CD4-positive, alpha-beta T cell (primary cell): ENCODE measurements around the gene OSBPL1A. TPM values are rescaled to one million over a fixed set of nuclear protein-coding genes. Genes with fewer than 3 reads are reported as not detected.
A peak's percentile ranks its signal among the peaks of the same experiment; 100 is the strongest.

ENCODE experiments used
- ATAC-seq: fragments of 200-7000 bp; cut with Tn5 transposase; one replicate; pipeline ENCODE4 v1.10.0; 2022; ENCODE audit warnings: mild to moderate bottlenecking; ENCODE audit not compliant: poor library complexity
- CTCF ChIA-PET: fragments of 350-600 bp; sonication (Branson Sonifier 250); formaldehyde crosslinking; loops from one replicate; lab custom pipeline; 2021; ENCODE audit warnings: antibody characterized with exemption, inconsistent platforms; lab: Charles Lee
- POLR2A ChIA-PET: fragments of 350-600 bp; sonication (Branson Sonifier 250); formaldehyde crosslinking; loops from one replicate; lab custom pipeline; 2021; ENCODE audit warnings: antibody characterized with exemption, inconsistent platforms; lab: Charles Lee
- DNase-seq, 14 experiments: peaks; one replicate each; pipeline ENCODE4 v3.0.0-alpha.2; 2013 to 2020; ENCODE audit warnings: mixed read lengths in 2 of 14
- H3K27ac ChIP-seq, 2 donors: one replicate each; pipeline versions ENCODE4 v1.5.1 to v1.7.0; 2013; ENCODE audit warnings: low read length in 2 of 2, low read depth in 1 of 2, mild to moderate bottlenecking in 1 of 2
- H3K27me3 ChIP-seq, 2 experiments: 1 replicate in 1 of 2; 2 replicates in 1 of 2; pipeline versions ENCODE4 v1.6.1 to v1.7.0; 2013; ENCODE audit warnings: low read length in 2 of 2, control low read depth in 1 of 2, mild to moderate bottlenecking in 1 of 2, moderate library complexity in 1 of 2; ENCODE audit not compliant: insufficient read depth in 2 of 2, control insufficient read depth in 1 of 2
- H3K36me3 ChIP-seq: one replicate; pipeline ENCODE4 v1.6.1; 2013; ENCODE audit warnings: low read length, control low read depth; ENCODE audit not compliant: insufficient read depth
- H3K4me1 ChIP-seq: one replicate; pipeline ENCODE4 v1.6.1; 2013; ENCODE audit warnings: low read length, control low read depth; ENCODE audit not compliant: insufficient read depth
- H3K4me3 ChIP-seq: one replicate; pipeline ENCODE4 v1.5.1; 2013; ENCODE audit warnings: mild to moderate bottlenecking, low read length, moderate library complexity
- H3K9me3 ChIP-seq, 2 experiments: 1 replicate in 1 of 2; 2 replicates in 1 of 2; pipeline versions ENCODE4 v1.6.1 to v1.7.0; 2013; ENCODE audit warnings: low read length in 2 of 2, mild to moderate bottlenecking in 2 of 2, control low read depth in 1 of 2, moderate library complexity in 1 of 2; ENCODE audit not compliant: control insufficient read depth in 1 of 2, insufficient read depth in 1 of 2
- H3K27ac Mint-ChIP-seq: one replicate; pipeline ENCODE4 v1.8.0; 2020; ENCODE audit warnings: mixed read lengths
- H3K27me3 Mint-ChIP-seq: one replicate; pipeline ENCODE4 v1.8.0; 2021; ENCODE audit warnings: mixed read lengths
- H3K36me3 Mint-ChIP-seq: one replicate; pipeline ENCODE4 v1.8.0; 2021; ENCODE audit warnings: low read depth, mixed read lengths
- H3K4me1 Mint-ChIP-seq: one replicate; pipeline ENCODE4 v1.8.0; 2021; ENCODE audit warnings: low read depth, mixed read lengths
- H3K4me3 Mint-ChIP-seq: one replicate; pipeline ENCODE4 v1.8.0; 2020; ENCODE audit warnings: mild to moderate bottlenecking, mixed read lengths
- H3K9me3 Mint-ChIP-seq: one replicate; pipeline ENCODE4 v1.8.0; 2020; ENCODE audit warnings: mixed read lengths
- CTCF ChIP-seq: fragments of 200-600 bp; IDR thresholded peaks from one replicate; pipeline ENCODE4 v1.8.0; 2022; ENCODE audit warnings: antibody characterized with exemption, mild to moderate bottlenecking
- intact Hi-C, 2 experiments: fragments of 100-400 bp; cut with DNase I in 1 of 2; cut with micrococcal nuclease in 1 of 2; formaldehyde crosslinking; loops; one replicate each; pipeline versions ENCODE4 v1.15.1 to v1.9.0; 2023 to 2025; cut with DNase I, micrococcal nuclease
- total RNA-seq, 174 experiments: library from RNA in 2 of 174; stranded (reverse) in 2 of 174; gene quantifications; one replicate each; pipeline ENCODE4 v1.2.3 and lab custom pipeline; 2021 to 2026

The OSBPL1A gene
- total RNA-seq, 2 experiments from 2014 or later, result 2.7 TPM

- no peaks in the 10 kb centered on the region for H3K27me3 ChIP-seq
- no peak overlapping the region for H3K4me3 ChIP-seq
- Mint-ChIP-seq H3K4me3 (no peak overlapping the region), H3K27me3 (no peaks in the 10 kb centered on the region), H3K4me1 (peaks cover 25% of the 10 kb centered on the region), H3K27ac (no peak overlapping the region), H3K9me3 (no peaks in the 10 kb centered on the region), H3K36me3 (peaks cover 92% of the 10 kb centered on the region)
- H3K27ac ChIP-seq, result no peak overlapping the region
- no peak for TF ChIP-seq CTCF
- no peaks in the 10 kb centered on the region for H3K9me3 ChIP-seq
- POLR2A ChIA-PET, result interaction anchor here (0.9 kb wide), 1 partner anchor 18 kb away, joined by 3 read pairs; the partner anchor contains the start of gene CABYR
- no peak for ATAC-seq
- H3K4me1 ChIP-seq, result no peaks in the 10 kb centered on the region
- intact Hi-C loops, result no loop called here
- no peak for DNase-seq
- H3K36me3 ChIP-seq, result peaks cover 84% of the 10 kb centered on the region
- CTCF ChIA-PET, result interaction anchor here (1.1 to 2.3 kb wide), 2 partner anchors 14 to 297 kb away, joined by 3 to 7 read pairs; no protein-coding TSS in a partner anchor
Observed at GRCh38 chr18:24120676-24121075, 276.9 kb downstream of the OSBPL1A start.

- peak overlapping the region; percentile 73 for H3K27ac Mint-ChIP-seq
- peak; percentile 69 to 92 (median 76) for DNase-seq
- ChIA-PET CTCF (interaction anchor here (0.9 to 2.9 kb wide), 5 partner anchors 37 to 620 kb away, joined by 3 to 9 read pairs (median 7); no protein-coding TSS in a partner anchor), POLR2A (interaction anchor here (1.5 kb wide), 1 partner anchor 20 kb away, joined by 3 read pairs; the partner anchor contains the start of gene CABYR)
- no peak overlapping the region for H3K4me3 Mint-ChIP-seq
- Histone ChIP-seq H3K27me3 (no peaks in the 10 kb centered on the region), H3K27ac (no peak overlapping the region), H3K4me1 (peaks cover 6% of the 10 kb centered on the region), H3K4me3 (no peak overlapping the region), H3K36me3 (peaks cover 86% of the 10 kb centered on the region), H3K9me3 (no peaks in the 10 kb centered on the region)
- intact Hi-C loops, result loop anchor here (1.0 to 5.0 kb wide), 10 partner anchors 104 to 602 kb away; partner anchors contain the start of gene TTC39C (in 1 of the 2)
- H3K4me1 Mint-ChIP-seq, result peaks cover 42% of the 10 kb centered on the region
- TF ChIP-seq CTCF, result peak; percentile 91
- no peaks in the 10 kb centered on the region for H3K9me3 Mint-ChIP-seq
- peaks cover 92% of the 10 kb centered on the region for H3K36me3 Mint-ChIP-seq
- no peaks in the 10 kb centered on the region for H3K27me3 Mint-ChIP-seq
- ATAC-seq, result peak; percentile 90
Observed at GRCh38 chr18:24118750-24119577, 278.7 kb downstream of the OSBPL1A start.

- H3K27me3 Mint-ChIP-seq, result no peaks in the 10 kb centered on the region
- H3K27me3 ChIP-seq, result no peaks in the 10 kb centered on the region
- DNase-seq (no peak), ATAC-seq (peak; percentile 52)
- no peak overlapping the region for H3K4me3 ChIP-seq
- no peaks in the 10 kb centered on the region for H3K9me3 Mint-ChIP-seq
- ChIA-PET CTCF (no interaction called here), POLR2A (interaction anchor here (0.6 to 1.1 kb wide), 2 partner anchors 10 to 12 kb away, joined by 3 read pairs; no protein-coding TSS in a partner anchor)
- H3K27ac ChIP-seq, result no peak overlapping the region
- H3K36me3 ChIP-seq, result peaks cover 77% of the 10 kb centered on the region
- intact Hi-C loops, result loop anchor here (2.0 to 5.0 kb wide), 5 partner anchors 101 to 598 kb away; partner anchors contain the start of gene TTC39C (in 1 of the 2)
- no peaks in the 10 kb centered on the region for H3K9me3 ChIP-seq
- peaks cover 22% of the 10 kb centered on the region for H3K4me1 ChIP-seq
- peak overlapping the region; percentile 66 for H3K27ac Mint-ChIP-seq
- peaks cover 81% of the 10 kb centered on the region for H3K36me3 Mint-ChIP-seq
- no peak overlapping the region for H3K4me3 Mint-ChIP-seq
- H3K4me1 Mint-ChIP-seq, result peaks cover 47% of the 10 kb centered on the region
- no peak for TF ChIP-seq CTCF
Observed at GRCh38 chr18:24115628-24116027, 282.0 kb downstream of the OSBPL1A start.
